GM18505 (cell line): ENCODE results near the gene CSF3.

Experiments used
- ATAC-seq: cut with Tn5 transposase; IDR thresholded peaks from one replicate; pipeline ENCODE4 v1.9.1; 2021; ENCODE audit not compliant: unreplicated experiment
- POLR2A ChIP-seq: IDR thresholded peaks from 4 replicates; pipeline ENCODE4 v1.6.1; 2011; ENCODE audit warnings: borderline replicate concordance; ENCODE audit not compliant: insufficient read depth, insufficient read length; ENCODE audit errors: extremely low read depth

The CSF3 gene

DNA sequence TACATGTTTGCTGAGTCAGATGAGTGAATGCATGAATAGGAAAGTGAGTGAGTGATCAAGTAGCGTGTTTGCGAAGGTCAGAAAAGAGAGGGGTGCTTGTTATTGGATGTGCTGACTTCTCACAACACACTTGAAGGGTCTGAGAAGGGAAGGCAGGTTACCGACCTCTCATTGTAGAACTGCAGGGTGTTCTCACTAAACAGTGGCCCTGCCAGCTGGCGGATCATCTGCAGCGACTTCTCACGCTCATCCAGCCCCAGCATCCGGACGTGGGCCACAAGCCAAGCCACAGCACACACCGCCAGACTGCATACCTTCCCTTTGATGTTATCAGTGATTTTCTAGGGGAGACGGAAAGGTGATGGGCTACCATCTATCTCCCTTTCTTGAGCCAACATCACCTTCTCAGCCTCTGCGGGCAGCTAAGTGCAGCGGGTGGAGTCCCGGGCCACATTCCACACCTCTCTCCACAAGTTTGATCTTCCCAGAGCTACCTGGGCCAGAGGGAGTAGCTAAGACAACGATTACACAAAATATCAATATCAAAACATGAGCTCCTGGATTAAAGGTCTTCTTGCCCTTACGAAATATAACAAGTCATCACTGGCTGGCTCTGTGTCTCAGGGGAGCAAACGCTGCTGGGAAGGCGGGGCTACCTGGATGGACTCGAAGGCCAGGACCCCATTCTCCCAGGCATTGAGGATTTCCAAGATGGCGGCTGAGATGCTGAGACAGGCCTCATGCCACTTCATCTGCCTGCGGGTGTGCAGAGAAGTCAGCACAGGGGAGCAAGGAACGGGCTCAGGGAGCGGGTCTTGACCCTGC is 11.0 kb downstream of the CSF3 start:
- no peak for ATAC-seq

GRCh38 chr17:40026816-40027613 is 11.8 kb downstream of the CSF3 start:
- no peak for TF ChIP-seq POLR2A
- ATAC-seq, result no peak

More for the DNA sequence above, 11.0 kb downstream of the CSF3 start:
- no peak for TF ChIP-seq POLR2A

DNA sequence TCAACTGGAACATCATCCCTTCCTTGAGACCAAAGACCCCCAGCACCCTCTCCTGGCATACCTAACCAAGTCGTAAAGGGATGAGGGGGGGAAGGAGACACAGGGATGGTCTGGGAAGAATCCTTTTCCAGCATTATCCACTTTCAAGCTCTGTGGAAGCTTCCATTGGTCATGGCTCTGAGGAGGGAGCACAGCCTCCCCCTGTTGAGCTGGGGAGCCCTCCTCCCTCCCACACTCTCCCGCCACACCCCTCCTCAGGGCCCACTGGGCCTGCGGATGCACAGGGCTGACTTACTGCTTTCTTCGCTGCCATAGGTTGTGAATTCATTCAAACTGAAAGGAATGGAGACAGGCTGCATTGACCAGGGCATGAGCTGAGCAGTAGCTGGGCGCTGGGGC is 12.4 kb downstream of the CSF3 start:
- ATAC-seq, result no peak
- no peak for TF ChIP-seq POLR2A

DNA sequence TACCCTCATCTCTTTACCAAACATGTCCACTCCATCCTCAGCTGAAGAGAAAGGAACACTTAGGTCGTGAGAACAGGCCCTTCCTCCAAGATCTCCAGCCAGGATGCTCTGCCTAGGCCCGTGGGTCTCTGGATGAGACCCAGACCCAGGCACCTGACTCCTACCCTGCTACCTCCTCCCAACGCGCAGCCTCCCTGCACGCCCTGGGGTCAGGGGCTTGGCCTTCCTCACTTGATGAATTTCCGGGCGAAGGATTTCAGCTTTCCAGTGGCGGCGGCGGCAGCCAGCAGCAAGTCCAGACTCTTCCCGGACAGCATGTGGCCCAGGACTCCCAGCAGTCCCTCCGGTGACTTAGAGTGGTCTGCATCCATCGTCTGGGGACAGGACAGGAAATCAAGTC is 13.4 kb downstream of the CSF3 start:
- TF ChIP-seq POLR2A, result no peak
- ATAC-seq, result no peak

DNA sequence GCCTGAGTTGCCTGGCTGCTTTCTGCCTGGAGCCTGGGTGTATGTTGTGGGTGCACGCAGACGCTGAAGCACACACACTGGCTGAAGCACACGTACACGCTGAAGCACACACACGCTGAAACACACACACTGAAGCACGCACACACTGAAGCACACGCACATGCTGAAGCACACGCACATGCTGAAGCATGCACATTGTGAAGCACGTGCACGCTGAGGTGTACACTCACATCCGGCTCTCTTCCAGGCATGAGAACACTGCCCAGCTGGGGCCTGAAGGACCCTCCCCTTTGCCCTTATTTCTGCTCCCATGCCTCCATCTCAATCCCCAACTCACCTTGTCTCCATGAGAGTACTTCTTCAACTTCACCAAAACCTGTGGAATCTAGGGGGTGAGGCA is 16.5 kb downstream of the CSF3 start:
- no peak for TF ChIP-seq POLR2A
- ATAC-seq, result no peak

- ATAC-seq, result no peak
- no peak for TF ChIP-seq POLR2A
These were observed 17.4 kb downstream of the CSF3 start for GRCh38 chr17:40032322-40033320.

DNA sequence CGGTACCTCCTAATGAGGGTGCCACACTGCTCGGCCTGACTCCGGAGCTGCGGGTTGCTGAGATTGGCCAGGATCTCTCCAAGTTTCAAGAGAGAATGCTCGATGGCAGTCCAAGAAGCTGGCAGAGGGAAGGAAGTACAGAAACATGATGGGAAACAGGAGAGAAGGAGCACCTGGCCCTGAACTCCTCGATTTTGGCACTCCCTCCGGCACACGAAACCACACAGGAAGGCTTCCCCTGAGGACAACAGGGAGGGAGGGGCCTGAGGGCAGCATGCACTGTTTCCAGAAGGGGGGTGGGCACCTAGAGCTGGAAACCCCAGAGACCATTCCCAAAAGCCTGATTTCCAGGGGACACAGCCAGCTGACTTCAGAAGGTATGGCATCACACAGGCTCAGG is 18.1 kb downstream of the CSF3 start:
- TF ChIP-seq POLR2A, result no peak
- ATAC-seq, result no peak

GRCh38 chr17:40034426-40035161 is 19.4 kb downstream of the CSF3 start:
- ATAC-seq, result no peak
- TF ChIP-seq POLR2A, result no peak

DNA sequence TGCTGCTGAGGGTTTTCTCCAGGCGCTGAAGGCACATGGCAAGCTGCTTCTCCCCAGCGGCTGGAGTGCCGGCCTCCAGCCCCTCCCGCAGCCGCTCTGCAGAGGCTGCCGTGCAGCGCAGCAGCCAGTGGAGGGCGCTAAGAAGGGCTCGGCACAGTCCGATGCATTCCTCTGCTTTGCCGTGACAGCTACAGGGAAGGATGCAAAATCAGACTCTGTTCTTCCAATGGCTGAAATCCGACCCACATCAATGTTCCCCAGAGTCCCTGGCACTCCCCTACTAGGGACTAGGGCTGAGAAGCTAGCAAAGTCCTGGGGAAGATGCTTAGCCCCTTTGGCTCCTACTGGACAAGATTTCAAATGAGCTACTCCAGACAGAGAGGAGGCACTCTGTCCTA is 19.9 kb downstream of the CSF3 start:
- ATAC-seq, result no peak
- no peak for TF ChIP-seq POLR2A

DNA sequence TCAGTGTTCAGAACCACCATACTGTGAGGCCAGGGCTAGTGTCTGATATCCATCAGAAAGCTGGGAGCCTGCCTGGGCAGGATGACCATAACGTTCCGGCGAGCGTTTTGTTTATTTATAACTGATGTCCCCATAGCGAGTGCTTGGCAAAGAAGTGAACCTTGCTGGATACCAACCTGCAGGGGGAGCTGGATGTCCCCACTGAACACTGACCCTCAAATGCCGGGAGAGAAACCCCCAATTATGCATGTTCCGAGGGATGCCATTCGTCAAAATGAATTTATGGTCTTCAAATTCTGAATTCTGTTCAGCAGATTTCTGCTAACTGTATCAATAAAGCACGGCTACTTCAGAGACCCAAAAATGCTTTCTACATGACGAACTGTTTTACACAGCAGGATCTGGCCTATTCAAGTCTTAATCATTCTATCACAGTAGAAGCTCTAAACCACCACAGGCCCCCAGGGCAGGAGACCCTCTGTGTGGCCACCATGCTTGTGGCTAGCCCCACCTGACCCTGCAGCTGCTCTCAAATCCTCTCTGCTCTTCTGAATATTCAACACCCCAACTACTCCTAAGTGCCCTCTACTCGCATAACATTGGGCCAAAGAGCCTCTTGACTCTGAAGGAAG is 23.8 kb downstream of the CSF3 start:
- no peak for TF ChIP-seq POLR2A
- ATAC-seq, result no peak

- no peak for TF ChIP-seq POLR2A
- ATAC-seq, result no peak
These were observed 26.0 kb downstream of the CSF3 start for GRCh38 chr17:40041196-40041595.
